GM12873 (cell line): ENCODE results near the gene PRR19.

Experiments used
- CTCF ChIP-seq: IDR thresholded peaks from 2 replicates; pipeline ENCODE4 v1.5.1; 2012; ENCODE audit warnings: low read depth, mild to moderate bottlenecking, moderate library complexity, low read length, control low read depth; ENCODE audit not compliant: insufficient read depth; ENCODE audit errors: missing control alignments

The PRR19 gene

GRCh38 chr19:42328106-42328505 lies 26.2 kb downstream of the PRR19 start:
- TF ChIP-seq CTCF, result no peak

DNA sequence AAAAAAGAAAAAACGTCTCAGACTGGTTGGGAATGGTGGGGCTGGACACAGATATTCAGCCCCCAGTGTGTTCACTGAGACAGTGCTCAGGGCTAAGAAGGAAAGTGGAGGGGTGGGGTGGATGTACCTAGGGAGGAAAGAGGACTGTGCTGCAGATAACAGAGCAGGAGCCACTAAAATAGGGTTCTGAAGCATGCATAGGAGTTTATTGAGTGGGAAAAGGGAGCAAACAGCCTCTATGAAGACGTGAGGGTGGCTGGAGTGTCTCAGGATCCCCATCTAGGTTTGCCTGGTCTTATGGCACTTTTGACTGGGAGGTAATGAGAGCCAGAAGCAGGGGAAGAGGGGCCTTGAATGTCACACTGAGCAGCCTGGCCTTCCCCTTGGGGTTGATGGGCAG lies 26.9 kb downstream of the PRR19 start:
- no peak for TF ChIP-seq CTCF

GRCh38 chr19:42330241-42330711 lies 28.3 kb downstream of the PRR19 start:
- no peak for TF ChIP-seq CTCF

GRCh38 chr19:42332059-42332458 lies 30.1 kb downstream of the PRR19 start:
- TF ChIP-seq CTCF, result no peak

DNA sequence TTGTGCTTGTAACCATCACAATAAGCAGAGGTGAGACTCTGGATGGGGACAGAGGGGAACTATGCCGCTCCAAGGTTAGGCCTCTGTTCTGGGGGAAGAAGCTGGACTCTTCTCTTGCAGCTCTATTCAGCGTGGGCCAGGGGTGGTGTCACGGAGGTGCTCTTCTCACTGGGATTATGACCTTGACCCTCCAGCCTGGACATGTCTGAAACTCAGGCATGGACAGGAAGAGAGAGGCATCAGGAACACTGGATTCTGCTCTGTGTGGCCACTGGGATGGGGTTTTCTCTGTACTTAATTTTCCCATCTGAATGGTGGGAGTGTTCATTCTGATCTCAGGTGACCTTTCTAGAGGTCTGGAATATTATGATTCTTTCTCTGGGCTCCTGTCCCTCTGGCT lies 31.1 kb downstream of the PRR19 start:
- TF ChIP-seq CTCF, result no peak

GRCh38 chr19:42333975-42334696 lies 32.2 kb downstream of the PRR19 start:
- no peak for TF ChIP-seq CTCF

GRCh38 chr19:42334697-42335373 lies 32.9 kb downstream of the PRR19 start:
- no peak for TF ChIP-seq CTCF
